Coronary artery (tissue), 2 donors: Measurements from ENCODE around the gene MEGF11.

ENCODE experiments used
- DNase-seq: peaks from one replicate; pipeline ENCODE4 v3.0.0-alpha.2; 2017; ENCODE audit warnings: low spot score
- H3K27ac ChIP-seq, 2 donors: fragments of 200-600 bp; sonication (generic); one replicate each; pipeline ENCODE4 v1.5.1; 2016 to 2019
- H3K4me3 ChIP-seq: fragments of 200-600 bp; sonication (generic); 2 replicates; pipeline ENCODE4 v1.5.1; 2016; ENCODE audit warnings: mild to moderate bottlenecking, moderate library complexity
- CTCF ChIP-seq: fragments of 200-600 bp; sonication (generic); IDR thresholded peaks from one replicate; pipeline ENCODE4 v1.5.1; 2019; ENCODE audit warnings: antibody characterized with exemption

Gene MEGF11

GRCh38 chr15:65901836-65902235 lies 351.7 kb downstream of the MEGF11 start:
- no peak for DNase-seq
- Histone ChIP-seq H3K4me3 (no peak overlapping the region), H3K27ac (no peak overlapping the region)
- no peak for TF ChIP-seq CTCF

- no peak overlapping the region for H3K4me3 ChIP-seq
- no peak for TF ChIP-seq CTCF
- DNase-seq = no peak
- no peak overlapping the region for H3K27ac ChIP-seq
Observed at GRCh38 chr15:65901336-65901735, 352.2 kb downstream of the MEGF11 start.

DNA sequence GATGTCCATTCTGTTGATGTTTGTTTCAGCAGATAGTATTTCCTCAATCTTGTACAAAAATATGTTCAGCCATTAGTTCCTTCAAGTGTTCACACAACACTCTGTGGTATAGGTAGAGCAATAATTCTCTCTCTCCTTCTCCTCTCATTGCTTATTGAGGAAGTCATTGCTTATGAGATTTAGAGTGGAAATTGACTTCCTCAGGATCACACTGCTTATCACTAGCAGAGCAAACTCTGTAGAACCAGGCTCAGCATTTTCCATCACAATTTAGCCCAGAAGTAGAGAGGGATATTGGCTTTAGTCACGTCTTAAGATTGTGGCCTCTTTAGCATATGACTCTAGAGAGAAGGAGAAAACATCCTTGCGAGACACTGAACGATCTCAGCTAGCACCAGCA lies 353.1 kb downstream of the MEGF11 start:
- Histone ChIP-seq H3K4me3 (no peak overlapping the region), H3K27ac (no peak overlapping the region)
- DNase-seq = no peak
- TF ChIP-seq CTCF = no peak

DNA sequence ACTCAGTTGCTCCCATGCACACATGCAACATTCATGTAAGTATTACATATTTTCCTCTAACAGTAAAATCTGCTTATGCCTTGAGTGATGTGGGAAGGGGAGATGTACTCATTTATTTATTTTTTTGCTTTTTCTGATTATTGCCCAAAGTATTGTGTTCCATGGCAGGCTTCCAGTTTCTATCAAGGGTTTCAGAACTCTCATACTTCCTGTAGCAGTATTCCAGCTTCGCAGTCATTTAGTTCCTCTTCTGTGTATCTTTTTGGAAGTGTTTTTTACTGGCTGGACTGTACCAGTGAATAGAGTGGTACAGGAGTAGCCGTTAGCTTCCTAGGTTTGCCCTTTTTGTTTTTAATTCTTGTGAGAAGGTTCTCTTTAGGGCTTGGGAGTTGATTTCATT lies 357.3 kb downstream of the MEGF11 start:
- no peak for TF ChIP-seq CTCF
- no peak overlapping the region for H3K27ac ChIP-seq
- no peak for DNase-seq
- H3K4me3 ChIP-seq = no peak overlapping the region

DNA sequence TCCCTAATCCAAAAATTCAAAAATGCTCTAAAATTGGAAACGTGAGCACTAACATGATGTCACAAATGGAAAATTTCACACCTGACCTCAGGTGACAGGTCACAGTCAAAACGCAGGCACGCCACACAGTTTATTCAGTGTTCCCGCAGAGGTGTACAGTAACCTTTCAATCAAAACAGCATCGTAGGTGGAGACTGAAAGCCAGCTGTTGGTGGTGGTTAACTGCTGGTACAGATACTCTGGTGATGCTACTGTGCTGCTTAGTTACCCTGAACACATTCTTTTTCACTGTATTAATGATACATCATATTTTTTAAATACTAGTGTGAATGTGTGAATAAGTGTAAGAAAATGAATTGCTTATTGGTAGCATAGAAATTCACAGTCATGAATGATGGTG lies 360.5 kb downstream of the MEGF11 start:
- no peak for TF ChIP-seq CTCF
- H3K4me3 ChIP-seq = no peak overlapping the region
- no peak overlapping the region for H3K27ac ChIP-seq
- no peak for DNase-seq

DNA sequence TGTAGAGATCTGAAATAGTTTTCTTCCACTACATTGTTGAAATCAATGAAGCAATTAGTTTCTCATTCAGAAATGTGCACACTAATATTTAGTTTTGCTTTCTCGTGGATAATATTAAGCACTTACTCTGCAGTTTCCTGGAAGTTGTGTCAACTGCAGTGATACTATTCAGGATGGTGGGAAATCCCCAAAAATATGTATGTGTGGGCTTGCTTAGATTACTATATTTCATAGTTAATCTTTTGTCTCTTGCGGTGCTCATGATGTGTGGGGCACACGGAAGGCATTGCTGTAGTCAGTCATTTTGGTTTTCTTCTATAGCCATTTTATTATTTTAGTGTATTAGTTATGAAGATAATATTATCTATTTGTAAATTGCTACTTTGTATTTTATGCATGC lies 364.6 kb downstream of the MEGF11 start:
- H3K4me3 ChIP-seq = no peak overlapping the region
- H3K27ac ChIP-seq = no peak overlapping the region
- DNase-seq = no peak
- no peak for TF ChIP-seq CTCF

GRCh38 chr15:65887565-65887964 lies 366.0 kb downstream of the MEGF11 start:
- DNase-seq = no peak
- H3K27ac ChIP-seq = no peak overlapping the region

More at GRCh38 chr15:65887565-65887964, 366.0 kb downstream of the MEGF11 start:
- H3K4me3 ChIP-seq = no peak overlapping the region
- no peak for TF ChIP-seq CTCF
